KBM-7 (cell line): ENCODE data around the gene INAFM1.

Experiments used
- DNase-seq: peaks from one replicate; pipeline ENCODE4 v3.0.0-alpha.2; 2015
- in situ Hi-C: fragments of 300-500 bp; cut with MboI; formaldehyde crosslinking; loops from 2 replicates; pipeline ENCODE4 v1.14.3; 2020; ENCODE audit warnings: low sequenced_read_pairs, low pct_unique_long_range_greater_than_20kb, mixed read lengths

Gene INAFM1

DNA sequence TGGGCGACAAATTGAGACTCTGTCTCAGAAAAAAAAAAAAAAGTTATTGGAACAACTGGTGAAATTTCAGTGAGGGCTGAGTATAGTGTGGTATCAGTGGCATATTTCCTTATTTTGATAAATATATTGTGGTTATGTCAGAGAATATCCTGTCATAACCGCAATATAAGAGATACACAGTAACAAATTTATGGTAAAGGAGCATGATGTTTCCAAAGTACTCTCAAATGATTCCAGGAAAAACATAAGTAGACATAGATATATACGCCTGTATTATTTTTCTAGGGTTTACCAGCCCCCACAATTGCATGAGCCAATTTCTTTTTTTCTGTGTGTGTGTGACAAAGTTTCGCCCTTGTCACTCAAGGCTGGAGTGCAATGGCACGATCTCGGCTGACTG, 29.3 kb downstream of the INAFM1 start:
- DNase-seq, result no peak
- in situ Hi-C loops, result no loop called here

DNA sequence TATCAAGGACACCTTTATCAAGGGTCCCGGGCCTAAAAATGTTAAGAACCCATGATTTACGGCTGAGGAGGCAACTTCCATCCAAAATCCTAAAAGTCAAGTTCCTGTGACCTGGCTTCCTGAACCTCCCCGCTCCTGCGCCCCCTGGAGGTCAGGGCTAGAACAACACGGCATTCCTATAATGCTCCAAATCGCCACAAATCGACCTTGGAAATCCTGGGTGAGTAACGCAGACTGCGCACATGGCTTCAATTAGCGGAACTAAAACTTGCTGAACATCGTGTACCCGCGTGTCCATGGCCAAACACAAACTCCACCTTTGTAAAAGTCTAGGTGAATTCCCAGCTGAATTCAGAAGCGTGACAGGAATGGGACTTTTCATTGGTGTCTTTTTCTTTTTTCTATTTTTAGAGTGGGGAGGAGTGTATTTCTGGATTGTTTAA, 30.6 kb downstream of the INAFM1 start:
- in situ Hi-C loops, result no loop called here
- DNase-seq, result peak; percentile 77

DNA sequence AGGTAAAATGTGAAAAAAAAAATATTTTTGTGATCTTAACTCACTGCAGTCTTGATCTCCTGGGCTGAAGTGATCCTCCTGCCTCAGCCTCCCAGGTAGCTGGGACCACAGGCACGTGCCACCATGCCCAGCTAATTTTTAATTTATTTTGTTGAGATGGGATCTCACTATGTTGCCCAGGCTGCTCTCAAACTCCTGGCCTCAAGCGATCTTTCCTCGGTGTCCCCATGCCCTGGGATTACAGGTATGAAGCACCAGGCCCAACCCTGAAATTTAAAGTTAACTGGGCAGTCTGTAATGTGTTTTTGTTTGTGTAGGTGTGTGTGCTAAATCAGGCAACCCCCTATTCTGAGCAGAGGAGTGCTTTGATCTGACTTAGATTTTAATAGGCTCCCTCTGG, 31.6 kb downstream of the INAFM1 start:
- no peak for DNase-seq
- in situ Hi-C loops, result no loop called here

DNA sequence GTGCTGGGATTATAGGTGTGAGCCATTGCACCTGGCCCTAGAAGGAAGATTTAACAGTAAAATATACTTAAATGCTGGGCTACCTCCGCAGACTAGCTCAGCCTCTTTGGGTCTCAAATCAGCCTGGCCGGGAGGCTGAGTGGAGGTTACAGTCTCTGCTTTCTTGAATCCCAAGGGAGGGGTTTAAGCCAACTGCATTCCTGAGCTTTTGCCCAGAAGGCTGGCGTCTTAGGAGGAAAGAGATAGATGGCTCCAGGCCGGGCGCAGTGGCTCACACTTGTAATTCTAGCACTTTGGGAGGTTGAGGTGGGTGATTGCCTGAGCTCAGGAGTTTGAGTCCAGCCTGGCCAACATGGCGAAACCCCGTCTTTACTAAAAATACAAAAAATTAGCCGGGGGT, 34.4 kb downstream of the INAFM1 start:
- DNase-seq, result no peak
- in situ Hi-C loops, result no loop called here

DNA sequence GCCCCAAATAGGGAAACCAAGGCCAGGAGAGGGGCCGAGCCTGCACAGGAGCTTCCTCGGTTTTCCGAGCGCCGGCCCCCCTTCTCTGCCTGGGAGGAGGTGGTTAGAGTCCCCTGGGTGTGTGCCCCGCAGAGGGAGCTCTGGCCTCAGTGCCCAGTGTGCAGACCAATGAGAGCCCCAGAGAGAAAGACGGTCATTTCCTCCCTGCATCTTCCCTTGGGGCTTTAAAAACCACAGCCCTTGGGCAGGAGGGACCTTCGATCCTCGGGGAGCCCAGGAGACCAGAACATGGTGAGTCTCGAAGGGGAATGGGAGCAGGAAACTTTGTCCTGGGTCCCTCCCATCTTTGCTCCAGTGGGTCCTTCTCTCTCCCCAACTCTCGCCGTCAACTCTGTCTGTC, 34.9 kb downstream of the INAFM1 start, which contains the start of gene C5AR1:
C5AR1 (plus strand) TSS at position 254 of the 400 bp plus-strand sequence; CDS start at position 289, 35 bp downstream.
- in situ Hi-C loops, result no loop called here
- no peak for DNase-seq

DNA sequence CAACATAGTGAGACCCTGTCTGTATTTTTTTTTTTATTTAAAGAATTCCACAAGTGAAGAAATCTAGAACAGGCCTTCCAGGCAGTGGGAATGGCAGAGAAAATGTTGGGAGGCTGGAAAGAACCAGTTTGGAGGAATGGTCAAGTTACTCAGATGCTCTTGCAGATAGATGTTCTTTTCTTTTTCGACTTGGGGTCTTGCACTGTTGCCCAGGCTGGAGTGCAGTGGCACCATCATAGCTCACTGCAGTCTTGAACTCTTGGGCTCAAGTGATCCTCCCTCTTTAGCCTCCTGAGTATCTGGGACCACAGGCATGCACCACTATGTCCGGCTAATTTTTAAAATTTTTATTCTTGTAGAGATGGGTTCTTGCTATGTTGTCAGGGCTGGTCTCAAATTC, 35.6 kb downstream of the INAFM1 start:
- in situ Hi-C loops, result no loop called here
- no peak for DNase-seq

DNA sequence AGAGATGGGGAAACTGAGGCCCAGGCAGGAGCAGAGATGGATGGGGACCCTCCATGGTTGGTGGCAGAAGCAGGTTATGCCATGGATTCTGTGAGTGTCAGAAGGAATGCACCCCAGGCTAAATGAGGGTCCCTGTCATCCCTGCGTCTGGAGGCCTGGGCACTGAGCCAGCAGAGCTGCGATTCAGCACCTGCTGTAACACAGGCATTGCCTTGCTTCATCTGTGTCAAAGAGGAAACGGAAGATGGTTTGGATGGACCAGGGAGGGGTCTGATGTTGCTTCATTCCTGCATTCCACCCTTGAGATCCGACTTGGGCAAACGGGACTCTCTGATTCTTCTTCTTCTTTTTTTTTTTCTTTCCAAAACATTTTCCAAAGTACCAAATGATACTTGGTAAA, 36.1 kb downstream of the INAFM1 start:
- DNase-seq, result peak; percentile 48
- in situ Hi-C loops, result no loop called here

DNA sequence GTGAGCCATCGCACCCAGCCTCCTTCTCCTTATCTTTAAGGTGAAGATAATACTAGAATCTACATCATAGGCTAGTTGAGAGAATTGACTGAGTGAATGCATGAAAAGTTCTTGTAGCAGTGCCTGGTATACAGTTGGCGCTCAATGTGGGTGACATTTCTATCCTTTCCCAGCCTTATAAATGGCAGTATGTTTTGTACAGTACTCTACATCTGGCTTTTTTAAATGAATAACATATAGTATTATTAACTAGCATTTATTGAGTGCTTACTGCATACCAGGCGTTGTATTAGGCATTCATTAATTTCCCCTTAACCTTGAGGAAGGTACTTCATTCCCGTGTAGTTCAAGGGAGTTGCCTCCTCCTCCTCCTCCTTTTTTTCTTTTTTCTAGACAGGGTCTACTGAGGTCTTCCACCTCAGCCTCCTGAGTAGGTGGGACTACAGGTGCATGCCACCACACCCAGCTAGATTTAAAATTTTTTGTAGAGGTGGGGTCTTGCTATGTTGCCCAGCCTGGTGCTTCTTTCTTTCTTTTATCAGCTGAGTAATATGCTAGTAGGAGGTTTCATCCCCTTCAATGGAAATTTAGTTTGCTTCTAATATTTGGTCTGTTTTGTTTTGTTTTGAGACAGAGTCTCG, 37.8 kb downstream of the INAFM1 start:
- in situ Hi-C loops, result no loop called here
- no peak for DNase-seq

DNA sequence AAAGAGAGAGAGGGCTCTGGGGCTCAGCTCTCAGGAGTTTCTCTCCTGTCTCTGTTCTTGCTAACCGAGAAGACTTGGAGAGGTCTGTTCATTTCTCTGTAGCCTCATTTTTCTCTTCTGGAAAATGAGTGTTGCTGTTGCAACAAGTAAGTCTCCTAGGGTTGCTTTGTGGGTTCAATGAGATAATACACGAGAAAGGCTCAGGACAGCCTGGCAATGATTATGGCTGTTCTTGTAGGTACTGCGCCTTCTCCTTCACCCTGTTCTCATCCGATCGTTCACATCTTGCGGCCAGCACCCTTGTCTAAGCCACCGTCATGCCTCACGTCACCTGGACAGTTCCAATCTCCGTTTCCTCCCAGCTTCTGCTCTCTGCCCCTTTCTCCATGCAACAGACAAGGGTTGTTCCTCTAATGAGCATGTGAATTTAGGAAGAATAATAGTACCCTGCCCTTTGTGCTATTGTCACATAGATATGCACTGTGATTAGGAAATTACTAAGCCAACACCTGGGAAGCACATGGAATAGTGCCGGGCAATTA, 39.1 kb downstream of the INAFM1 start:
- in situ Hi-C loops, result no loop called here
- DNase-seq, result no peak

DNA sequence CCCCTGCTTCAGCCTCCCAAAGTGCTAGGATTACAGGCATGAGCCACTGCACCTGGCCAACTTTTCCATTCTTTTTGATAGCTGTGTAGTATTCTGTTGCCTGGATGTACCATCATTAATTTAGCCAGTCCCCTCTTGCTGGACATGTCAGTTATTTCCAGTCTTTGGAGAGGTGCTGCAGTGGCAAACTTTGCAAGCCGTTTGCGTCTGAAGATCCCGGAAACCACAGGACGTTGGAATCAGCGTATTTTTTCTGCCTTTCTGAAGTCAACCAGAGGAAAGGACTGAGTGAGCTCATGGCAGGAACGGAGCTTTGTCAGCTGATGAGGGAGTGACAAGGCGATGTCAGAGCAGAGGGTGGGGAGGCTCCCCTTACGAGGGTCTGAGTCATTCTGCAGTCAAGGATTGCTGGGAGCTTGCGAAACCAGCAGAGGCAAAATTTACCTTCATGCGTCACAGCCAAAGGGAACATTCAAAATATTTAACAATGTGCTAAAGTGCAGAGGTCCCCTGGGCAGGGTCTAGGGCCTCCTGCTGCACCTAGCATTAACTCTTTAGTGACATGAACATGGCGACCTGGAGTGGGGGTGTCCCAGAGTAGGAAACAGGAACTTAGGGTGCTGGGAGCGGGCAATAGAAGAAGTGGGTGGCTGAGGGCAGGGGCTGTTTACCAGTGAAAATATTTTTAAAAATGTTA, 40.6 kb downstream of the INAFM1 start:
- in situ Hi-C loops, result no loop called here
- DNase-seq, result peak; percentile 86

DNA sequence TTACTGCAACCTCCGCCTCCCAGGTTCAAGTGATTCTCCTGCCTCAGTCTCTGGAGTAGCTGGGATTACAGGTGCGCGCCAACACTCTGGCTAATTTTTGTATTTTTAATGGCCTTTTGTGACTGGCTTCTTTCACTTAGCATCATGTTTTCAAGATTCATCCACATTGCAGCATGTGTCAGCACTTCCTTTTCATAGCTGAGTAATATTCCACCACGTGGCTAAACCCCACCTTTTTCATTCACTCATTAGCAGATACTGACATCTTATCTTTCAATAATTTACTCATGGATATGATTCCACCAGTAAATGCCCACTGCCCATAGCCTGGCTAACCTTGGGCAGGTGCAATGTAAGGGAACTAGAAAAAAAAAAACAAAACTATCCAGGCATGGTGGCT, 41.8 kb downstream of the INAFM1 start:
- in situ Hi-C loops, result no loop called here
- DNase-seq, result no peak

DNA sequence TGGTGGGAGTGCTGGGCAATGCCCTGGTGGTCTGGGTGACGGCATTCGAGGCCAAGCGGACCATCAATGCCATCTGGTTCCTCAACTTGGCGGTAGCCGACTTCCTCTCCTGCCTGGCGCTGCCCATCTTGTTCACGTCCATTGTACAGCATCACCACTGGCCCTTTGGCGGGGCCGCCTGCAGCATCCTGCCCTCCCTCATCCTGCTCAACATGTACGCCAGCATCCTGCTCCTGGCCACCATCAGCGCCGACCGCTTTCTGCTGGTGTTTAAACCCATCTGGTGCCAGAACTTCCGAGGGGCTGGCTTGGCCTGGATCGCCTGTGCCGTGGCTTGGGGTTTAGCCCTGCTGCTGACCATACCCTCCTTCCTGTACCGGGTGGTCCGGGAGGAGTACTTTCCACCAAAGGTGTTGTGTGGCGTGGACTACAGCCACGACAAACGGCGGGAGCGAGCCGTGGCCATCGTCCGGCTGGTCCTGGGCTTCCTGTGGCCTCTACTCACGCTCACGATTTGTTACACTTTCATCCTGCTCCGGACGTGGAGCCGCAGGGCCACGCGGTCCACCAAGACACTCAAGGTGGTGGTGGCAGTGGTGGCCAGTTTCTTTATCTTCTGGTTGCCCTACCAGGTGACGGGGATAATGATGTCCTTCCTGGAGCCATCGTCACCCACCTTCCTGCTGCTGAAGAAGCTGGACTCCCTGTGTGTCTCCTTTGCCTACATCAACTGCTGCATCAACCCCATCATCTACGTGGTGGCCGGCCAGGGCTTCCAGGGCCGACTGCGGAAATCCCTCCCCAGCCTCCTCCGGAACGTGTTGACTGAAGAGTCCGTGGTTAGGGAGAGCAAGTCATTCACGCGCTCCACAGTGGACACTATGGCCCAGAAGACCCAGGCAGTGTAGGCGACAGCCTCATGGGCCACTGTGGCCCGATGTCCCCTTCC, 45.5 kb downstream of the INAFM1 start:
- no peak for DNase-seq
- in situ Hi-C loops, result no loop called here

DNA sequence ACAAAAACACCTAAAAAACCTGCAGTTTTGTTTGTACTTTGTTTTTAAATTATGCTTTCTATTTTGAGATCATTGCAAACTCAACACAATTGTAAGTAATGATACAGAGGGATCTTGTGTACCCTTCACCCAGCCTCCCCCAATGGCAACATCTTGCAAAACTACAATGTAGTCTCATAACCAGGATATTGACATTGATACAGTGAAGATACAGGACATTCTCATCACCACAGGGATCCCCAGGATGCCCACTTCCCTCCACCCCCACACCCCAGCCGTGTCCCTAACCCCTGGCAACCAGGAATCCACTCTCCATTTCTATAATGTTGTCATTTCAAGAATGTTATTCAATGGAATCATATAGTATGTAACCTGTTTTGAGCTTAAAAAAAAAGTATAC, 46.9 kb downstream of the INAFM1 start:
- no peak for DNase-seq
- in situ Hi-C loops, result no loop called here

DNA sequence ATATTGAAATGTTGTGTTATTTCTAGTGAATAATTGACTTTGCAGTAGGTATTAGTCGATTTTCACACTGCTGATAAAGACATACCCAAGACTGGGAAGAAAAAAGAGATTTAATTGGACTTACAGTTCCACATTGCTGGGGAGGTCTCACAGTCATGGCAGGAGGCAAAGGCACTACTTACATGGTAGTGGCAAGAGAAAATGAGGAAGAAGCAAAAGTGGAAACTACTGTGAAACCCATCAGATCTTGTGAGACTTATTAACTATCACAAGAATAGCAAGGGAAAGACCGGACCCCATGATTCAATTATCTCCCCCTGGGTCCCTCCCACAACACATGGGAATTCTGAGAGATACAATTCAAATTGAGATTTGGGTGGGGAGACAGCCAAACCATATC, 47.4 kb downstream of the INAFM1 start:
- peak; percentile 44 for DNase-seq
- in situ Hi-C loops, result no loop called here

DNA sequence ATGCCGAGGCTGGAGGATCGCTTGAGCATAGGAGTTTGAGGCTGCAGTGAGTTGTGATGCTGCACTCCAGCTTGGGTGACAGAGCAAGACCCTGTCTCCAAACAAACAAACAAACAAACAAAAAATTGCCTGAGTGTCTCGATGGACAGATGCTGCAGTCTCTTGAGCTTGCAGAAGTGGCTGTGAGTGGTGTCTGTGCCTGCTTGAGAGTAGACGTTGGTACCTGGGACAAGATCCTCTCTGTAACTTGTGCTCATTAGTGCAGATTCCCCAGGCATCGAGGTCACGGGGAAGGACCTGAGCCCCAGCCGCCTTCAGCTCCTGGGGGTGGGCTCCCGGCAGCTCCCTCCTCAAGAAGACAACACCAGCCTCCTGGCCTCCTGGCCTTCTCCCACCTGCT, 48.7 kb downstream of the INAFM1 start:
- in situ Hi-C loops, result no loop called here

DNA sequence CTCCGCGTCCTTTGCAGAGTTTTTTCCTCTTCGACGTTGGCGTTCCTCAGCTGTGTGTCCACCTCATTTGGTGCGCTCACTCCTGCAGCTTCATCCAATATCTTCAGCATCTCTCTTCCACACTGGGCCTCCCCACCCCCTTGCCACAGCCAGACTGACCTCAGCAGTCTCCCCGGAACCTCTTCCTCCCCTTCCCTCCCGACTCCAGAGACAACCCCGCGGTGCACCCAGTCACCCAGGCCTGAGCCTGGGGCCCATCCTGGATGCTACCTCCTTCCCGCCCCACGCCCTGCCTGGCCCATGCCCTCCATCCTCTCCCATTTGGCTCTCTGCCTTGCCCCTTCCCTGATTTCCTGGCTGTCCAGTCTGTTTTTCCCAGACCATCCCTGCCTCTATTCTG, 49.2 kb downstream of the INAFM1 start:
- in situ Hi-C loops, result no loop called here
- no peak for DNase-seq

More for the DNA sequence above, 48.7 kb downstream of the INAFM1 start:
- no peak for DNase-seq

DNA sequence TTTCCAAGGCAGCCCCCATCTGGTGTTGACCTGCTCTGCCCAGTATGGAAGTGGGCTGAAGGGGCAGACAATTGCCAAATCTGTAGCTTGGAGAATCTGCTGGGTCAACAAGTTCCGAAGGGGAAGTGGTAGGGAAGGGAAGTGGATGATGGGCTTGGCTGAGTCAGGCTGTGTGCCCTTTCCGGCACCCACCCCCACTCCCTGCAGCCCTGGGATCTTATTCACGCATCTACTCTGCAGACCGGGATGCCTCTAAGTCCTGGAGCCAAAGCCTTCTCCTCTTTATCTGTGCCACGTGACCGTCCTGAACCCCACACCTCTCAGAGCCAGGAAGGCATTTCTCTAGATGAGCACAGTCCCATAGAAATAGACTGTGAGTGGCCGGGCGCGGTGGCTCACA, 49.8 kb downstream of the INAFM1 start:
- DNase-seq, result peak; percentile 83
- in situ Hi-C loops, result no loop called here
